HG03442 (cell line): Measurements from ENCODE around the gene SIAH1.
"Not testable (repeated sequence)": the region's sequence is repeated elsewhere in the genome, so short reads cannot be mapped to it uniquely, and the experiment has no call there.

Experiments used
- ATAC-seq: cut with Tn5 transposase; IDR thresholded peaks from one replicate; pipeline ENCODE4 v1.9.1; 2021; ENCODE audit warnings: mild to moderate bottlenecking, moderate library complexity; ENCODE audit not compliant: unreplicated experiment

SIAH1 gene

GRCh38 chr16:48367441-48368049 is 17.7 kb downstream of the SIAH1 start:
- no peak for ATAC-seq

- ATAC-seq, result peak; percentile 59
Measured at GRCh38 chr16:48366165-48367093, 18.8 kb downstream of the SIAH1 start.

- peak; percentile 94 for ATAC-seq
Measured at GRCh38 chr16:48365601-48366164, 19.5 kb downstream of the SIAH1 start.

- no peak for ATAC-seq
Measured at GRCh38 chr16:48365025-48365600, 20.1 kb downstream of the SIAH1 start.

GRCh38 chr16:48361540-48362144 is 23.6 kb downstream of the SIAH1 start:
- ATAC-seq, result no peak

GRCh38 chr16:48361012-48361411 is 24.2 kb downstream of the SIAH1 start:
- ATAC-seq, result no peak

GRCh38 chr16:48359983-48360382 is 25.2 kb downstream of the SIAH1 start:
- ATAC-seq, result no peak

- ATAC-seq, result no peak
Measured at GRCh38 chr16:48358419-48358818, 26.8 kb downstream of the SIAH1 start.

GRCh38 chr16:48356633-48357376 is 28.4 kb downstream of the SIAH1 start:
- no peak for ATAC-seq

GRCh38 chr16:48354877-48355855 is 30.0 kb downstream of the SIAH1 start:
- ATAC-seq, result no peak

- ATAC-seq, result not testable (repeated sequence)
Measured at GRCh38 chr16:48354385-48354784, 30.8 kb downstream of the SIAH1 start.

- peak; percentile 63 for ATAC-seq
Measured at GRCh38 chr16:48353565-48354163, 31.5 kb downstream of the SIAH1 start.

- ATAC-seq, result no peak
Measured at GRCh38 chr16:48352648-48353390, 32.4 kb downstream of the SIAH1 start.

- no peak for ATAC-seq
Measured at GRCh38 chr16:48350736-48351135, 34.5 kb downstream of the SIAH1 start.

GRCh38 chr16:48347980-48348379 is 37.2 kb downstream of the SIAH1 start:
- no peak for ATAC-seq

- no peak for ATAC-seq
Measured at GRCh38 chr16:48347191-48347865, 37.9 kb downstream of the SIAH1 start.

- no peak for ATAC-seq
Measured at GRCh38 chr16:48342591-48342990, 42.6 kb downstream of the SIAH1 start.

GRCh38 chr16:48340054-48340453 is 45.2 kb downstream of the SIAH1 start:
- ATAC-seq, result no peak
